ENCODE measurements around the gene BLM.

Gene BLM

GRCh38 chr15:90860942-90861675 lies 144.0 kb downstream of the BLM start:
- H3K36me3 Mint-ChIP-seq (ENCODE audit: low read depth), result no peaks in the 10 kb centered on the region
- TF ChIP-seq, protein P1, sequence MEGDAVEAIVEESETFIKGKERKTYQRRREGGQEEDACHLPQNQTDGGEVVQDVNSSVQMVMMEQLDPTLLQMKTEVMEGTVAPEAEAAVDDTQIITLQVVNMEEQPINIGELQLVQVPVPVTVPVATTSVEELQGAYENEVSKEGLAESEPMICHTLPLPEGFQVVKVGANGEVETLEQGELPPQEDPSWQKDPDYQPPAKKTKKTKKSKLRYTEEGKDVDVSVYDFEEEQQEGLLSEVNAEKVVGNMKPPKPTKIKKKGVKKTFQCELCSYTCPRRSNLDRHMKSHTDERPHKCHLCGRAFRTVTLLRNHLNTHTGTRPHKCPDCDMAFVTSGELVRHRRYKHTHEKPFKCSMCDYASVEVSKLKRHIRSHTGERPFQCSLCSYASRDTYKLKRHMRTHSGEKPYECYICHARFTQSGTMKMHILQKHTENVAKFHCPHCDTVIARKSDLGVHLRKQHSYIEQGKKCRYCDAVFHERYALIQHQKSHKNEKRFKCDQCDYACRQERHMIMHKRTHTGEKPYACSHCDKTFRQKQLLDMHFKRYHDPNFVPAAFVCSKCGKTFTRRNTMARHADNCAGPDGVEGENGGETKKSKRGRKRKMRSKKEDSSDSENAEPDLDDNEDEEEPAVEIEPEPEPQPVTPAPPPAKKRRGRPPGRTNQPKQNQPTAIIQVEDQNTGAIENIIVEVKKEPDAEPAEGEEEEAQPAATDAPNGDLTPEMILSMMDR (IDR thresholded peaks at IDR 0.05), result no peak
- H3K4me1 Mint-ChIP-seq, result peaks cover 31% of the 10 kb centered on the region
- no peak overlapping the region for H3K27ac Mint-ChIP-seq
- H3K27me3 Mint-ChIP-seq (ENCODE audit: low read depth, poor library complexity), result peaks cover 3% of the 10 kb centered on the region
- no peak for DNase-seq
- H3K9me3 Mint-ChIP-seq, result no peaks in the 10 kb centered on the region
- no peak overlapping the region for H3K4me3 Mint-ChIP-seq

DNA sequence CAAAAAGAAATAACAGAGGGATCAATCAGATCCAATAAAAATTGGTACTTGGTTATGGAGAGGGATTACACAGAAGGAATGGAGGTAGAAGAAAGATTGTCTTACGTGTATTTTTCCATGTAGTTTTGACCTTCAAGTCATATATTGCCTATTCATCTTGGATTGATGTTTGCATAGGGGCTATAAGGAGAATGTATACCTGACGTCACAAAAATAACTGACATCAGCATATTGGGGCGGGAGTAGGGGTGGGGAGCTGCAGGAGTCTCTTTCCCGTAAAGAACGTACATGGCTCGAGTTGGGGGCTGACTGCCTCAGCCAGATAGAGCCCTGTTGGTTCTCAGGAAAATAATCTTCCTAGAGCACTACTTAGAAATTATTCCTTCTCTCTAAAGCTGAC lies 145.3 kb downstream of the BLM start:
- Mint-ChIP-seq H3K4me1 (peaks cover 45% of the 10 kb centered on the region), H3K9me3 (no peaks in the 10 kb centered on the region), H3K27me3 (ENCODE audit: low read depth, poor library complexity) (no peaks in the 10 kb centered on the region), H3K36me3 (ENCODE audit: low read depth) (no peaks in the 10 kb centered on the region), H3K4me3 (no peak overlapping the region), H3K27ac (no peak overlapping the region)
- TF ChIP-seq, protein P1 (IDR thresholded peaks at IDR 0.05), result no peak
- DNase-seq, result no peak

- TF ChIP-seq, protein P1 (IDR thresholded peaks at IDR 0.05), result no peak
- no peak overlapping the region for H3K4me3 Mint-ChIP-seq
- no peak for DNase-seq
- peaks cover 52% of the 10 kb centered on the region for H3K4me1 Mint-ChIP-seq
- no peak overlapping the region for H3K27ac Mint-ChIP-seq
- no peaks in the 10 kb centered on the region for H3K9me3 Mint-ChIP-seq
- H3K36me3 Mint-ChIP-seq (ENCODE audit: low read depth), result no peaks in the 10 kb centered on the region
- H3K27me3 Mint-ChIP-seq (ENCODE audit: low read depth, poor library complexity), result no peaks in the 10 kb centered on the region
Observed at GRCh38 chr15:90862964-90863778, 146.0 kb downstream of the BLM start.

- no peak overlapping the region for H3K27ac Mint-ChIP-seq
- no peaks in the 10 kb centered on the region for H3K27me3 Mint-ChIP-seq (ENCODE audit: low read depth, poor library complexity)
- TF ChIP-seq, protein P1 (IDR thresholded peaks at IDR 0.05), result no peak
- H3K4me1 Mint-ChIP-seq, result peaks cover 60% of the 10 kb centered on the region
- H3K36me3 Mint-ChIP-seq (ENCODE audit: low read depth), result no peaks in the 10 kb centered on the region
- DNase-seq, result no peak
- no peaks in the 10 kb centered on the region for H3K9me3 Mint-ChIP-seq
- H3K4me3 Mint-ChIP-seq, result no peak overlapping the region
Observed at GRCh38 chr15:90863987-90864386, 146.8 kb downstream of the BLM start.

- H3K27ac Mint-ChIP-seq, result no peak overlapping the region
- H3K36me3 Mint-ChIP-seq (ENCODE audit: low read depth), result no peaks in the 10 kb centered on the region
- H3K4me3 Mint-ChIP-seq, result no peak overlapping the region
- H3K9me3 Mint-ChIP-seq, result no peaks in the 10 kb centered on the region
- no peaks in the 10 kb centered on the region for H3K27me3 Mint-ChIP-seq (ENCODE audit: low read depth, poor library complexity)
- TF ChIP-seq, protein P1 (IDR thresholded peaks at IDR 0.05), result no peak
- DNase-seq, result no peak
- peaks cover 60% of the 10 kb centered on the region for H3K4me1 Mint-ChIP-seq
Observed at GRCh38 chr15:90864507-90864906, 147.4 kb downstream of the BLM start.

Data from nephron progenitor cell (in vitro differentiated cells).